Central memory CD4-positive, alpha-beta T cell (primary cell): ENCODE results near the gene NAALADL1.
"Not testable (repeated sequence)": the region's sequence is repeated elsewhere in the genome, so short reads cannot be mapped to it uniquely, and the experiment has no call there.

Experiments used
- DNase-seq: peaks from one replicate; pipeline ENCODE4 v3.0.0; 2022

Gene NAALADL1

DNA sequence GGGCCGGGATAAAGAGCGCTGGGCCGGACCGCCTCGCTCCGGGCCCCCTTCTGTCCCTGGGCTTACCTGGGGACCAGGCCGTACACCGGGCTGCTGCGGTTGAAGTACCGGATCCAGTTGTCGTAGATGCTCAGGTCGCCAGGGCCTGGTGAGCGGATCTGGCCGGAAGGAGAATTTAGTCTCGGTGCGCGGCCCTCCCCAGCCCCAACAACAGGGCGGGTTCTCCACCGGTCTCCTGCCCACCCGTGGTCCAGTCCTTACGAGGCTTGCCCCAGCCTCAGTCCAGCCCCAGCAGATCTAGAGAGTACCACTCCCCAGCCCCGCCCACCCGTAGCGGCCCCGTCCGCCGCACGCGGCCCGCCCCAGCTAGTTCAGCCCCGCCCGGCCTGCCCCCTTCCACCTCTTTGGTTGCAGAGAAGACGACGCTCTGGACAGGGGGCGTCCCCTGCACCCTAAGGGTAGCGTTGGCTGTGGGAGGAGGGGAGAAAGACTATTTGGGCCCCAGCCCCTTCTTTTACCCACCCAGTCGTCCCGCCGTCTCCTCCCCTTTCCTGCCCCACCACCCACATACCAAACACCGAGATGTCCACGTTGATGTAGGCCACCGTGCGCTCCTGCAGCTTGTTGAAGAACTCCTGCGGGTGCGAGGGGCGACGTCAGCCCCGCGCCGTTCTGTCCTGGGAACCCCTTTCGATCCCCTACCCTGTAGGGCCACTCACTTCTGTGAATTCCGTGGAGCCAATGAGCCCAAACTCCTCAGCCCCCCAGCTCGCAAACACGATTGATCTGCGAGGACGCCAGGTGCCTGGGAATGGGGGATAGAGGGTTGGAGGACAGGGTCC, 10.6 kb downstream of the NAALADL1 start:
- DNase-seq, result no peak

DNA sequence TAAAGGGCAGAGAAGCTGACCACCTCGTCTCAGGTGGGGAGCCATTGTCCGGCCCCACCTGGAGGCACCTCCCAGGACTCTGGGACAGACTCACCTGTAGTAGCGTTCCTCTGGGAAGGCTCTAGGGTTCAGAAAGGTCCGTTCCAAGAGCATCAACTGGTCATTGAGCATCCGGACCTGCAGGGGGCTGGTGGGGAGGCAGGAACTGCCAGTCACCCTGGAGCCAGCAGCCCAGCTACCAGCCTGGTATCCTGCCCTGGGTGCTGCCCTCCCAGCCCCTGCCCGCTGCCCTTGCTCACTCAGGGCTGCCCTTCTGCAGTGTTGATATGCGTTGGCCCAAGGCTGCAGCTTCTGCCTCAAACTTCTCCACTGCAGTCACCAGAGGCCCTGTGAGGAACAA, 12.6 kb downstream of the NAALADL1 start:
- DNase-seq, result no peak

- no peak for DNase-seq
Observed at GRCh38 chr11:65045061-65045460, 13.3 kb downstream of the NAALADL1 start.

DNA sequence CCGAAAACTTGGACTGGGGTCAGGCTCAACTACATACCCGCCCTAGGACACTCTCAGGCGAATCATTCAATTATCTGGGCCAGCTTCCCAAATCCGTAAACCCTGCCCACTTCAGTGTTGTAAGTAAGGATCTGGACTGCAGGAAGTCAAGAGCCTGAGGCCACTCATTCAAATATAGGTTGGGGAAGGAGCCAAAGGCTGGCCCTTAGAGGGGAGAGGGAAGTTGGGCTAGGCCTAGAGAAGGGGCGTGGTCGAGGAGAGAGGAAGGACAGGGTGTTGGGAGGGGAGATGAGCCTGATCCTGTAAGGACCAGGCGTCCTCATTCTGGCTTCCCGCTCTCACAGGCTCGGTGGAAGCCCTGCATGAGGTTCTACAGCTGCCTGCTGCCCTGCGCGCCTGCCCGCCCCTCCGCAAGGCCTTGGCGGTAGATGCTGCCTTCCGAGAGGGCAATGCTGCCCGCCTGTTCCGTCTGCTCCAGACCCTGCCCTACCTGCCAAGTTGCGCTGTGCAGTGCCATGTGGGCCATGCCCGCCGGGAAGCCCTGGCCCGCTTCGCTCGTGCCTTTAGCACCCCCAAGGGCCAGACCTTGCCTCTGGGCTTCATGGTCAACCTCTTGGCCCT, 14.4 kb downstream of the NAALADL1 start:
- DNase-seq, result no peak

DNA sequence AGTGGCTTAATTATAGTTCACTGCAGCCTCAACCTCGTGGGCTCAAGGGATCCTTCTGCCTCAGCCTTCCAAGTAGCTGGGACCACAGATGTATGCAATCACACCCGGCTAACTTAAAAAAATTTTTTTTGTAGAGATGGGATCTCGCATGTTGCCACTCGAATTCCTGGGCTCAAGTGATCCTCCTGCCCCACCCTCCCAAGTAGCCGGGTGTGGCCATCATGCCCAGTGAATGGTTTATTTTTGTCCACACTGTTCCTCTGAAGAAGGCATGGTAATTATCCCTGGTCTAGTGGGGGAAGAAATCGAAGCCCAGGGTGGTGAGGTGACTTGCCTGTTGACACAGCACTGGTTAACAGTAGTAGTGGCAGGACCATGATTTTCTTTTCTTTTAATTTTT, 15.5 kb downstream of the NAALADL1 start:
- no peak for DNase-seq

DNA sequence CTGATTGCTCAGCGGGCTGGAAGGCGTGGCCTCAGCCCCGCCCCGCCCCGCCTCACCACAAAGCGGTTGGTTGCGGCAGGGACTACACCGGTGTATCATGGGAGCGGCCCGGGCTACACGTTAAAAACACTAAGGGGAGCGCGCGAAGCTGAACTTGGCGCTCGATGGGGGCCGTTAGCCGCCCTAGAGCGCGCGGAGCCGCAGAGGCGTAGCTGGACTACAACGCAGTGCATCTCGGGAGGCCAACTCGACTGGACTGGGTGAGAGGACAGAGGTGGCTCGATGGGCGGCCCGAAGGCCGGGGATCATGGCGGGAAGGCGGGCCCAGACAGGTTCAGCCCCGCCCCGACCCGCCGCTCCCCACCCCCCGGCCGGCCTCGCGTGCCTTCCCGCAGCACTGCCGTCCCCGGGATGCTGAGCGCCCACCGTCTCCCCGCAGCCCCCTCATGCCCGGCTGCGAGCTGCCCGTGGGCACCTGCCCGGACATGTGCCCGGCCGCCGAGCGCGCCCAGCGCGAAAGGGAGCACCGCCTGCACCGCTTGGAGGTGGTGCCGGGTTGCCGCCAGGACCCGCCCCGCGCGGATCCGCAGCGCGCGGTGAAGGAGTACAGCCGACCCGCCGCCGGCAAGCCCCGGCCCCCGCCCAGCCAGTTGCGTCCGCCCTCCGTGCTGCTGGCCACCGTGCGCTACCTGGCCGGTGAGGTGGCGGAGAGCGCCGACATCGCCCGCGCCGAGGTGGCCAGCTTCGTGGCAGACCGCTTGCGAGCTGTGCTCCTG, 17.3 kb downstream of the NAALADL1 start, which contains the start of gene SAC3D1:
SAC3D1 (plus strand) TSS at position 364 of the 776 bp plus-strand sequence; CDS start at position 447, 83 bp downstream.
- peak; percentile 84 for DNase-seq

DNA sequence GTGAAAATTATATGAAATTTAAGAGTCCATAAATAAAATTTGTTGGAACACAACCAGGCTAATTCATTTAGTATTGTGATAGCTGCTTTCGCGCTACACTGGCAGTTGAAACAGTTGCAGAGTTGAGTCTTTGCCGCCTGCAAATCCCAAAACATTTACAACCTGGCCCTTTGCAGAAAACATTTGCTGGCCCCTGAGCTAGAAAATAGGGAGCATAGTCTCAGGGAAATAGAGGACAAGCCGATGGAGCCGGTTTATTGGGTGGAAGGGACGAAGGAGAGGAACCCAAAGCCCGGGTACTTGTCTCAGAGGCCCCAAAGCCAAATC, 17.9 kb downstream of the NAALADL1 start:
- no peak for DNase-seq

- no peak for DNase-seq
Observed at GRCh38 chr11:65036931-65037330, 21.4 kb downstream of the NAALADL1 start.

GRCh38 chr11:65035579-65035978, 22.8 kb downstream of the NAALADL1 start:
- no peak for DNase-seq

DNA sequence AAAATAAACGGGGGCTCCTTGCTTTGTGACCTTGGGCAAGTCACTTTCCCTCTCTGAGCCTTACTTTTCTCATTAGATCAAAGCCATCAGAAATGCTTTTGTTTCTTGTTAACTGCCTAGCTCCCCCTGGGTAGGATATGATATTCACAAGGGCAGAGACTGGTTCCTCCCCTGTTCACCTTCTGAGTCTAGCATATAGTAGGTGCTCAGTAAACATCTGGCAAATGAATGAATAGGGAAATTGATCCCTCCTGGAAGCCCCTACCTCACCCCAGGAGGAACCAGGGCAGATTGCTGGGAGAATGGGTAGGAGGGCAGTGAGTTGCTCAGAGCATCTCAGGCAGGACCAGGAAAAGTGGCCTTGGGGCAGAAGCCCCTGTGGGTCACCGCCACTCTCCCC, 23.9 kb downstream of the NAALADL1 start:
- no peak for DNase-seq

DNA sequence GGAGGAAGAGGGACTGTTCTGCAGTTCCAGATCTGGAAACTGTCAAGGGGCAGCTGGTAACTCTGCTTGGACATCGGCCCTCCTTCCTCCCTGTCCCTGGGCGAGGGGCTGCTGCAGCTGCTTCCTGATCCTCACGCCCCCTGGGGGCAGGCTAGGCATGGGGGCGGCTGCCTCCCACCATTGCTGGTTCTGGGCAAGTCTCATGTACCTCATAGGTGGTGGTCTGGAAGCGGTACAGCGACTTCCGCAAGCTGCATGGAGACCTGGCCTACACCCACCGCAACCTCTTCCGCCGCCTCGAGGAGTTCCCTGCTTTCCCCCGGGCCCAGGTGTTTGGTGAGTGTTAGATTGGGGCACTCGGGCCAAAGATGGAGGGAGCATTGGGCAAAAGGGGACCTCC, 26.1 kb downstream of the NAALADL1 start:
- DNase-seq, result no peak

DNA sequence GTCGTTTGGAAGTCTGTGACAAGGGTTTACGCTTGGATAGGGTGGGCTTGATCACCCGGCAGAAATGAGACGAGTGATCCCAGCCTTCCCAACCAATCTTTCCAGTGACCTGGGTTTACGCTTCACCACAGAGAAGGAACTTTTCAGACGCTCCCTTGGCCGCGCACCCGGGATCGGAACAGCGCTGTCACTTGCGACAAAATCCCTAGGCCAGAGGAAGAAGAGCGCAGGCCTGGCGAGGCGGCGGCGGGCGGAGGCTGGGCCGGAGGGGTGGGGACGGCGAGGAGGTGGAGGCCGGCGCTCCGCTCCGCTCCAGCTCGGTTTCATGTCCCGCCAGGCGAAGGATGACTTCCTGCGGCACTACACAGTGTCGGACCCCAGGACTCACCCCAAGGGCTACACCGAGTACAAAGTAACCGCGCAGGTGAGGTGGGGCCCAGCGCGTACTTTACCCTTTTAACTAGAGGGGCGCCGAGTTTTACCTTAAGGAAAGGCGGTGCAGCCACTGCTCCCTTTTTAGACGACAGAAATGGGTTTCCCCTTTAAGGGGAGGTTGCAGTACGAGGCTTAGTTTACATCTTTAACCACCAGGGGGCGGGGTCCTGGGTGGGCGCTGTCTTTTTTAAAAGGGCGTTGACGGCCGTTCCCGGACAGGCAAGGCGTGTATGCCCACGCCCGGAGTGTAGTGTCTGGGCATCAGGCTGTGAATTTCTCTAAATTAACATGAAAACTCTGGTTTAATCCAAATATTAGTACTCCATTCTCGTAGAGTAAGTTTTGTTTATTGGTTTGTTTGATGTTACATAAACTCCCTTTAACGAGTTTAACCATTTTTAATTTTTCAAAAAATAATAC, 30.9 kb downstream of the NAALADL1 start, which contains the start of gene SNX15:
SNX15 (plus strand) TSS at position 227 of the 855 bp plus-strand sequence; CDS start at position 326, 99 bp downstream.
- peak; percentile 94 for DNase-seq

DNA sequence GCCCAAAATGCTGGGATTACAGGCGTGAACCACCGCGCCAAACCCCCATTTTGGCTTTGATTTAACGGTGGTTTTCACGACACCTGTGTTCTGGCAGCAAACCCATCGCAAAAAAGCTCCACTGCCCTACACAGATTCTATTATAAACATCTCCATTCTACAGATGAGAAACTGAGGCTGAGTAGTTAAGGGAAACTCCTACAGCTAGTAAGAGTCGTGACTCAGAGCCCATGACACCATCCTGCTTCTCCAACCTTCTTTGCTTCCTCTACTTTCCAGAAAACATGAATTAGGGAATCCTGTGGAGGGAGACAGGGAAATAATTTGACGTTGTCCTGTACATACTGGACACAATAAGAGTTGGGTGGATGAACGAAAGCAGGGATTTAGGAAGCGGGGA, 31.5 kb downstream of the NAALADL1 start:
- no peak for DNase-seq

- DNase-seq, result not testable (repeated sequence)
Observed at GRCh38 chr11:65023502-65023901, 34.9 kb downstream of the NAALADL1 start.

GRCh38 chr11:65021509-65021908, 36.8 kb downstream of the NAALADL1 start:
- no peak for DNase-seq

- no peak for DNase-seq
Observed at GRCh38 chr11:65021003-65021402, 37.4 kb downstream of the NAALADL1 start.

DNA sequence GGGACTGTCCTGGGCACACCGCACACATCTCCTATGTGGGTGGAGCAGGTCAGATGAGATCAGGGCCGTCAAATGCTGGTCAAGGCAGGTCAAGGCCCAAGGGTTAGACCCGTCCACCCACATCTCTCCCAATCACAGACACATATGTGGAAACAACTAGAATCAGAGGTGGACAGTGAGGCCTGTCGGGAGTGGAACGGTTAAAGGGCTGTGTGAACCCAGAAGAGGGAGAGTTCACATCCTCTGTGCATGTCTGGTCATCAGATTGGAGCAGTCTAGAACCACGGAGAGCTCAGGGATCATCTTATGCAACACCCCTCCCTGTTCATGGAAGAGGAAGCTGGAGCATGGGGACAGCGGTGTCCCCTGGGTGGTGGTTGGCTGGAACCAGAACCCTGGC, 38.5 kb downstream of the NAALADL1 start:
- no peak for DNase-seq

- DNase-seq, result no peak
Observed at GRCh38 chr11:65017937-65018336, 40.4 kb downstream of the NAALADL1 start.

DNA sequence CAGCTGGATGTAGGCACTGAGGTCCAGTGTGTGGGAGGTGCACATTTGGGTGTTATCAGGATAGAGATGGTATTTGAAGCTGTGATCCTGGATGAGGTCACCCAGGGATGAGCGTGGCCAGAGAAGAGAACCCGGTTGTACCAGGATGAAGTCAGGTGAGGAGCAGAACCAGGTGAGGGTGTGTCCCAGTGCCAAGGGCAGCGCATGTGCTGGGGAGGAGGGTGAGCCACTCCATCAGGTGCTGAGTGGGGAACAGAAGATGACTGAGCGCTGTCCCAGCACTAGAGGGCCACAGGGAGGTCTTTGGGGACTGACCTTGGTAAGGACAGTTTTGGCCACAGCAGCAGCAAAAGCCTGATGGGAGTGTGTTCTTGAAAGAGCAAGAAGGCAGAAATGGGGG, 41.6 kb downstream of the NAALADL1 start:
- DNase-seq, result no peak

DNA sequence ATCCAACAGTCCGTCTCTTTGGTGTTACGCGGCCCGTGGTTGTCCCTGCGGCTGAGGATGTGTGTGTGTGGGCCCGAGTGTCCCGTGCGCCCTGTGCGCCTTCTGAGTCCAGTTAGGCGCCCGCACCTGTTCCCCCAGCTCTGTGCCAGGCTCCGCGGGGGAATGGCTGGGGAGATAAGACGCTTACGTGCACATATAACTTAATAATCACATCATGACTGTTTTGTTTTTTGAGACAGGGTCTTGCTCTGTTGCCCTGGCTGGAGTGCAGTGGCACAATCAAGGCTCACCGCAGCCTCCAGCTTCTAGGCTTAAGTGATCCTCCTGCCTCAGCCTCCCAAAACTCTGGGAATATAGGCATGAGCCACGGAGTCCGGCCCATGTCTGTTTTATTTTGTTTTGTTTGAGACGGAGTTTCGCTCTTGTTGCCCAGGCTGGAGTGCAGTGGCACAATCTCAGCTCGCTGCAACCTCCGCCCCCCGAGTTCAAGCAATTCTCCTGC, 43.6 kb downstream of the NAALADL1 start:
- DNase-seq, result no peak

GRCh38 chr11:65013888-65014725, 44.2 kb downstream of the NAALADL1 start, which contains the start of gene ARL2:
Gene ARL2 (plus strand): TSS chr11:65014160. CDS start chr11:65014208, 48 bp downstream.
- peak; percentile 76 for DNase-seq
